Stimulated activated CD4-positive, alpha-beta T cell treated with anti-CD3 and anti-CD28 coated beads, TNF-alpha, amount 100 ng/mL, for 4 hours (primary cell): ENCODE results near the gene CORO6.

Source experiments
- DNase-seq, 3 experiments: peaks; one replicate each; pipeline ENCODE4 v3.0.0-alpha.2; 2020; ENCODE audit warnings: low read depth in 3 of 3

CORO6 gene

GRCh38 chr17:29565643-29566472 lies 56.9 kb downstream of the CORO6 start:
- peak in 1 of 3 experiments; percentile 41 for DNase-seq
